NCI-H128 (cell line): ENCODE results near the gene COQ7.

Experiments
- DNase-seq: peaks from one replicate; lab custom pipeline; 2025; ENCODE audit not compliant: unreplicated experiment; lab: John Stamatoyannopoulos, UW

The COQ7 gene

DNA sequence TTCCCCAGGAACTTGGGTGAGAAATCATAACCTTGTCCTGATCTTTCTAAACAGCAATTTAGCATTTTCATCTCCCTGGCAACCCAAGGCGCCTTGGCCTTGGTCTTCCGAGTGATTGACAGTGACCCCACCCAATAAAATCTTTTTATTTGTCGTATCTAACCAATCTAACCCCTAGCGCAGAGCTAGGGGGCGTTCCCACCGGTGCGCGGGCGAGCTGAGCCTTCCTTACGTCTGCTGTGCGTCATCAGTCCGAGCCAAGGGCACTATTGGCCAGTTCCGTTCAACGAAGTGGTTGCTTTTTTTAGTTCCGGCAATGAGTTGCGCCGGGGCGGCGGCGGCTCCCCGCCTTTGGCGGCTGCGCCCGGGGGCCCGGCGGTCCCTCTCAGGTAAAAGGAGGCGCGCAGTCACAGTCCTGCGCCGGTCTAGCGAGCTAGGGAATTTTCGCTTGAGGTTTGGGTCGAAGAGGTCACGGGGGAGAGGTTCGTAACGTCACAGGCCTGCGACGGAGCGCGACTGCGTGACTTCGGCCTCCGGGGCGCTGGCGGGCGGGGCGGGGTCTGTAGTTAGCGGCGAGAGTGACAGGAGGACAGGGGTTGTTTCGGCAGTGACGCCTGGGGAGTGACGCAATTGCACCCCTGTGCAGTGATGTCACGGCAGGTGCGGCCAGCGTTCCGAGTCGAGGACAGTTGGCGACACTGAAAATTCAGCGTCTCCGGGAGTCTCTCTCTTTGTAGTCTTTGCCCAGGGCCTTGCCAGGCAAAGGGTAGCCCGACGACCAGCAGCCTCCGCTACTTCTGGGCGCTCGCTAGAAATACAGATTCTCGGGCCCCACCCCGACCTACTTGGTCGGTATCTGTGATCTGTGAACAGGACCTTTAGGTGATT, at the start of gene COQ7:
TSS of gene COQ7 (plus strand) at position 266 of the 888 bp plus-strand sequence. CDS start at position 317, 51 bp downstream.
- DNase-seq, result peak; percentile 85

DNA sequence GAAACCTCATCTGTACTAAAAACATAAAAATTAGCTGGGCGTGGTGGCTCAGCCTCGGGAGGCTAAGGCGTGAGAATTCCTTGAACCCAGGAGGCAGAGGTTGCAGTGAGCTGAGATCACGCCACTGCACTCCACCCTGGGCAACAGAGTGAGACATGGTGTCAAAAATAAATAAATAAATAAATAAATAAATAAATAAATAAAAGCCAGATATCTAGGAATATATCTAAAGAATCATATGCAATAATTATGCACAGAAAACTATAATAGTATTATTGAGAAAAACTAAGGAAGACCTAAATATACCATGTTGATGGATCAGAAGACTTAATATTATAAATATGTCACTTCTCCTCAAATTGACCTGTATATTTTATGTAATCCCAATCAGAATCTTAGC, 46.7 kb upstream of the COQ7 start:
- no peak for DNase-seq

DNA sequence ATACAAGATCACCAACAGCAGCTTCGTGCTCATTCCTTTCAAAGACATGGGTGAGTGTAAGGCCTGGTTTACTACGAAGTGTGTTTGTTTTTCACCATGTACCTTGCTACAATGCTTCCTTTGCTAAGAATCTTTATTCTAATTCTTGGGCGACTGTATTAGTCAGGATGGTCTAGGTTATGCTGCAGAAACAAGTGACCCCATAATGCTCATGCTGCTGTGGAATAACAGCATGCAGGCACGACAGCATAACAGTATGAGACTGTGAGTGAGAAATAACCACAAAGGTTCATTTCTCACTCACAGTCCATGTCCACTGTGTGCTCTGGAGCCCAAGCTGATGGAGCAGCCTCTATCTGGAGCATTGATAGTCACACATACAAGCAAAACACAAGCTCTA, 45.7 kb upstream of the COQ7 start:
- DNase-seq, result no peak

DNA sequence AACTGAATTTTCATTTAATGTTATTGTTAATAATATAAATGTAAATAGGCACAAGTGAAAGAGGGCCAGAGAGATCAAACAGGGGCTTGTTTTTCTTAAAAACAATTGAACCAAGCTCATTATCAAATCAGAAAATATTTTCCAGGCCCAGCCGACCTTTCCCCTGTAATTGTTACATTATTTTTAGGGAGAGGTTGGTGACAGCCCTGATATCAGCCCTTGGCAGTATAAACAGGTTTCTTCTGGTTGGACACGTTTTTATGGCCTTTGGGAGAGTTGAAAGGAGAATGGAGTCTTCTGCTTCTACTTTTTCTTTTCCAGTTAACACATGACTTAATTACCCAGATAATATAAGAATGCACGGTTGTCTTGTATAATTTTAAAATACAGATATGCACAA, 40.0 kb upstream of the COQ7 start:
- no peak for DNase-seq

DNA sequence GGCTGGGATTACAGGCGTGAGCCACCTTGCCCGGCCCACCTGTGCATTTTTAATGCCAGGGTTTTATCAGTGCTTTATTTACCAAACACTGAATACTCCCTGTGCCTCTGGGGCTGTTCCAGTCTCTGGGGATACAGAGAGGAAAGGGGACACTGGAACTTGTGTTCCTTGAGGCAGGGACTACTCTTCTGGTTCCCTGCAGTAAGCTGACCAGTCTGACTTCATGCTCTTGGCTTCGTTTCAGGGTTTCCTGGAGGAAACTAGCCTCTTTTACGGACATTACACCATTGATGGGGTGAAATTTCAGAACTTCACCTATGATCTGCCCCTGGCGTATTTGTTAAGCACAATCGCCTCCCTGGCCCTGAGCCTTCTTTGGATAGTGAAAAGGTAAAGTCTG, 37.4 kb upstream of the COQ7 start:
- no peak for DNase-seq

DNA sequence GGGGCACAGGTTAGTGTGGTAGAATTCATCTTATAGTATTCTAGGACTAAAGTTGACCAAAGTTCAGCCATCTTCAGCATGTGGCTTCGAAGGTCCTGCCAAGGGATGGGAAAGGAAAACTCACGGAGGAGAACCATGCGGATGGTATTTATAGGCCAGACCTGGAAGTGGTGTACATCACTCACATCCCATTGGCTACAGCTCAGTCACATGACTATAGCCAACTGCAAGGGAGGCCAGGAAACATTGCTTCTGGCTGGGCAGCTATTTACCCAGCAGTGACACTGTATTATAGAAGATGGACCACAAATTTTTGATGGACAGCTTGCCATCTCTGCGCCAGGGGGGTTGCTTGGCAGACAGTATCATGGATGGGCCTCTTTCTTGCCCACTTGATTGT, 35.7 kb upstream of the COQ7 start:
- no peak for DNase-seq

DNA sequence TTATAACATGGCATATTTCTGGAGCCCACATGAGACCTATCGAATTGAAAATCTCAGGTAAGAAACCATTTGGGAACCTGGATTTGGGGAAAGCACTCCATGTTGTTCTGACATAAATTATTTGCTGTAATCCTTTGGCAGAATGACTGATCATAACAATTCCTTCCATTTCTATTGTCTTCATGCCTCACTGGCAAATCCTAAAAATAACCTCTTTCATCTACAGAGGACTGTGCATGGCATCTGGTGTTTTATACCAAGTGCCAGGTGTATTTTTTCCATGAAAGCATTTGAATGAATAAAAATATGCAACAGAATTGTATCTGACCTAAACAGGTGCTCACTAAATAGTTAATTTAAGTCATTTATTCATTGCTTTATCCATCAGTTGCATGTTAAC, 33.7 kb upstream of the COQ7 start:
- no peak for DNase-seq

DNA sequence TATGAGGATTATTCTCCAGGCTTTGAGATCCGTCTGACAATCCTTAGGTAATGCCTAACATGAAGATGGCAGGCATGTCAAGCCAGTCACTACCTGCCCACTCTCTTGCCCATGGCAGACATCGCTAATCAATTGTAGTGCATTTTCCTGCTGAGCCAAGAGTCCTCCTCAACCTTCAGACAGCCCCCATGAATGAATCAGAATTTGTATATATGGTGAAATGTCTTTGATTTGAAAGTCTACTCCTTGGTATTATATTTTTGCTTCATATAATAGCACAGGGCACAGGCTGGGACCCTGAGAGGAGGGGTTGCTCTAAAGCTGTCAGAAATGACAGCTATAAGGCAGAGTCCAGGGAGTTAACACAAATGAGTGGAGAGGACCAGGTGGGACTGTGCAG, 27.0 kb upstream of the COQ7 start:
- DNase-seq, result no peak

DNA sequence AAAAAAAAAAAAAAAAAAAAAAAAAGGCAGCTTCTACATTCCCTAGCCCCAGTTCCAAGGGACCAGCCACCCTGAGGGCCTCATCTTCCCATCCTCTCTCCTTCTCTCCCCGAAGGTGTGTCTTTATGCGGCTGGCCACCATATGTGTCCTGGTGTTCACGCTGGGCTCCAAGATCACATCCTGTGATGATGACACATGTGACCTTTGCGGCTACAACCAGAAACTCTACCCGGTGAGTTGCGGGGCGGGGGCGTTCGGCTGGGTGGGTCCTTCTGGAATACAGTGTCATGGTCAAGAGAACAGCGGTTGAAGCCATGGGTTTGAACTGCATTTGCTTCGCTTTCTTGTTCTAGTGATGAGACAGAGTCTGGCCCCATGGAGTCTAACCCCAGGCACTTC, 22.6 kb upstream of the COQ7 start:
- no peak for DNase-seq

DNA sequence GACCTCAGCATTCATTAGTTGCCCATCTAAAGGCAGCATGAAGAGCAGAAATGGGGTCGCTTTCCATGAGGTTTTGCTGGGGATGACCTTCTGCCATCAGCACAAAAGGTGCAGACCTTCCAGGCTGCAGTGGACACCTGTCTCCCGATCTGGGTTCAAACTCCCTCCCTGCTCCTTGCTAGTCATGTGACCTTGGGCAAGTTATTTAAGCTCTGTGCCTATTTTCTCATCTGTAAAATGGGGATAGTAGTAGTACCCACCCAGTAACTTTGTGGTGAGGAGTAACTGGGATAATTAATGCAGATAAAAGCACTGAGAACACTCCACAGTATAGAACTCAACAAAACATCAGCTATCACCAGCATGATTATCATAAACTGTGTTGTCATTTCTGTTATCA, 21.4 kb upstream of the COQ7 start:
- DNase-seq, result no peak

DNA sequence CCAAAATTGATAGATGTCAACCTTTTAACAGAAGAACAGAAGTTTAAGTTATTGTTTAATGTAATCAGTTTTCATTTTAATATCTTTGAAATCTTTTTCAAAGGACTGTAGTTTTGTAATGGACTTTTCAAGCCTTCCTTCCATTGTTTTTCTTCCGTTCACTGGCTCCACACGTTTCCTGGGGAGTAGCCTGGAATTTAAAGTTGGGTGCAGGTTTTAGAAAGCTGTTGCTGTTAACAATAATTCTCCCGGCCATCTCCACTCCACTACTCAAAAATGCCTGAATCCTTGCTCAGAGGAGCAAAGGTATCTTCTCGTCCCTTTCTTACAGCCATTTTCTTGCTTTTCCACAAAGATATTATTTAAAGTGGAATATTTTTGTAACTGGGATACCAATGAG, 4.7 kb upstream of the COQ7 start:
- no peak for DNase-seq

DNA sequence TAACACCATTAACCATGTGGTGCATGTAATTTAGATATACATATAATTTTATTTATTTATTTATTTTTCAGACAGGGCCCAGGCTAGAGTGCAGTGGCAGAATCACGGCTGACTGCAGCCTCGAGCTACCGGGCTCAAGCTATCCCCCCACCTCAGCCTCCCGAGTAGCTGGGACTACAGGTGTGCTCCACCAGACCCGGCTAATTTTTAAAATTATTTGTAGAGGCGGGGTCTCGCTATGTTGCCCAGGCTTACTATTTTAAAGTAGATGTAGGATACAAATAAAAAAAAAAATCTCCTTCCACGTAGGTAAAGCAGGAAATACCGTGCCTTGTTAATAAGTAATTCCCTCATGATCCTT, 446 bp upstream of the COQ7 start:
- no peak for DNase-seq

DNA sequence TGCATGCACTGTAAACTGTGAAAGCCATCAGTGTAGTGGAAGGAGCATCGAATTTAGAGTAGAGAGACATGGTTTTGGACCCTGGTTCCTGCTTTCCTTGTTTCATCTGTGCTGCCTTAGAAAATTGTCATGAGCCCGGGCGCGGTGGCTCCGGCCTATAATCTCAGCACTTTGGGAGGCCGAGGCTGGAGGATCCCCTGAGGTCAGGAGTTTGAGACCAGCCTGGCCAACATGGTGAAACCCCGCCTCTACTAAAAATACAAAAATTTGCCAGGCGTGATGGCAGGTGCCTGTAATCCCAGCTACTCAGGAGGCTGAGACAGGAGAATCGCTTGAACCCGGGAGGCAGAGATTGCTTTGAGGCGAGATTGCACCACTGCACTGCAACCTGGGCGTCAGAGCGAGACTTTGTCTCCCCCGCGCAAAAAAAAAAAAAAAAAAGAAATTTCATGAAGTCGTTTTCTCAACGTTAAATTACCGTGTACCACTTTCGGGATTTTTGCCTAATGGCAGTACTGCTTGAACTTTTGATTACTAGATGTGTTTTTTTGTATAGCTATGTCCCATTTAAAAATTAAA, 912 bp downstream of the COQ7 start:
- DNase-seq, result no peak

DNA sequence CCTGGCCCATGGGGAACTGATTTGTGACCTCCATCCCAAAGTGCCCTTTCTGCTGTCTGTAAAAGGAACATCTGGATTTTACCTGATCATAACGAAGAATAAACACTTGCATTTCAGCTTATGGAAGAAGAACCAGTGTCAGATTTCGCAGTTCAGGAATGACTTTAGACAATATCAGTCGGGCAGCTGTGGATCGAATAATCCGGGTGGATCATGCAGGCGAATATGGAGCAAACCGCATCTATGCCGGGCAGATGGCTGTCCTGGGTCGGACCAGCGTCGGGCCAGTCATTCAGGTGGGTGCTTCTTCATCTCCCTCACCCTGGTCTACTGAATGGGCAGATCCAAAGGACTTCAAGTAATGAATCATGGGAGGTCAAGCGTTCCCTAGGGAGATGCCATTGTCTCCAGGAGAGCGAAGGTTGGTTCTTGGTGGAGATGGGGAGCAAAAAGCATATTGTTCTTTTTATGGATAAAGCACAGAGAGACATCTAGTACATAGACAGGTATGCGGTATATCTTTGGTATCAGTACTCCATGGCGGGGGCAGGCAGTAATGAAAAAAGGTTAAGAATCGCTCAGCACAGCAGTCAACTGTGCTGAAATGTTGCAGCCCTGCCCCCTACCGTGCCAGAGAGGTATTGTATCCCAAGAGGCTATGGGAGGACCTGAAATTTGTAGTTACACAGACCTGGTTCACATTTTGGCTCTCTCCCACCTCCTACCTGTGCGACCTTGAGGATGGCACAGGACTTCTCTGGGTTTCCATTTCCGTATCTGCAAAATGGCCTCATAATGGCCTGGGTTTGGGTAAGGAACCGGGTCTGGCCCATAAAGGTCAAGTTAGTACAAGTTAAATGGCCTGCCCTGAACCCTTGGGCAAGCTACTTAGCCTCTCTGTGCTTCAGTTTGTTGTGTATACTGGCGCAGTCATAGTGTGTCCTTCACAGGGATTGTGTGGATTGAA, 4.7 kb downstream of the COQ7 start:
- DNase-seq, result no peak

DNA sequence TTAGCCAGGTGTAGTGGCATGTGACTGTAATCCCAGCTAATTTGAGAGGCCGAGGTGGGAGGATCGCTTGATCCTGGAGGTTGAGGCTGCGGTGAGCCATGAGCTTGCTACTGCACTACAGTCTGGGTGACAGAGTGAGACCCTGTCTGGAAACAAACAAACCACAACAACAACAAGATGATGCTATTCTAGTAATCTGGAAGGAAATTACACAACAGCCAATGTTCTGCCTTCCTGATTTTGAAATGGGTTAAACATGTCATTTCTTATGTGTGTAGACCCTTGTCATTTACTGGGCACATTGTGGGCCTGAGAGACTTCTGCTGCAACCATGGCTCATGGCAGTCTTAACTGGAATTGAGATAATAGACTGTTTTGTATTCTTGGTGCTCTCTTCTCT, 5.9 kb downstream of the COQ7 start:
- no peak for DNase-seq

DNA sequence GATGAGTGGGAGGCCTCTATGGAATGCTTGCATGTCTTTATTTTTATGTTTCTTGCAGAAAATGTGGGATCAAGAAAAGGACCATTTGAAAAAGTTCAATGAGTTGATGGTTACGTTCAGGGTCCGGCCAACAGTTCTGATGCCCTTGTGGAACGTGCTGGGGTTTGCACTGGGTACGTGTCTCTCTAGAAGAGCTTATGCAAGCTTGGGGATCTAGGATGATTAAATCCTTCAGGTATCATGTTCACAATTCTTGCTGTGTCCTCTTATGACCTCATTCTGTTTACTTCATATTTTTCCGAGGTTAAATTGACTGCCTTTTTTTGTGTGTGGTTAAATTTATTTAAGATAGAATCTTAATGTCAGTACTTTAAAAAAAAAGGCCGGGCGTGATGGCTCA, 6.4 kb downstream of the COQ7 start:
- DNase-seq, result no peak

DNA sequence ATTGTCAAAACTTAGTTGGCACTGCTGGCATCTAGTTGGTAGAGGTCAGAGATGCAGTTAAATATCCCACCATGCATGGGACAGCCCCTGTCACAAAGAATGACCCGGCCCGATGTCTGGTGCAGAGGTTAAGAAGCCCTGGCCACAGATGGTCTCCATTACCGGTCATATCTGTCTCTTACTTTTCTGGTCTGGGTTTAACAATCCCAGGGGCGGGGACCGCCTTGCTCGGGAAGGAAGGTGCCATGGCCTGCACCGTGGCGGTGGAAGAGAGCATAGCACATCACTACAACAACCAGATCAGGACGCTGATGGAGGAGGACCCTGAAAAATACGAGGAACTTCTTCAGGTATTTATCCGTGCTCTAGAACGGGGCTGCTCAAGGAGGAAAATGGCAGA, 8.1 kb downstream of the COQ7 start:
- DNase-seq, result no peak

DNA sequence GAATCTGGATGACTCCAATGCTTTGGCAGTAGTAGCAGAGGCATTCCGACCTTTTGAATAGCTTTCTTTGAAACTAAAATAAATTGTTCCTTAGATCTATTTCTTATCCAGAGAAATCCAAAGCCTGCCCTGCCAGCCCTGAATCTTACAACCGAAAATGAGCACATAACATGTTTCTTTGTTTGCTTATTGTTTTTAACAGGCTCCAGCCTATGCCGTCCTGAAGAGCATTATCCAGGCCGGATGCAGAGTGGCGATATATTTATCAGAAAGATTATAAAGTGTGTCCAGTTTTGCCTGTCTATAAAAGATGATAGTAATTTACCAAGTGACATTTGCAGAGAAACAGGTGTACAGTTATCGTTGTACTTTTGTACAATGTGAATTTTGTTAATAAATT, 10.5 kb downstream of the COQ7 start:
- DNase-seq, result no peak

DNA sequence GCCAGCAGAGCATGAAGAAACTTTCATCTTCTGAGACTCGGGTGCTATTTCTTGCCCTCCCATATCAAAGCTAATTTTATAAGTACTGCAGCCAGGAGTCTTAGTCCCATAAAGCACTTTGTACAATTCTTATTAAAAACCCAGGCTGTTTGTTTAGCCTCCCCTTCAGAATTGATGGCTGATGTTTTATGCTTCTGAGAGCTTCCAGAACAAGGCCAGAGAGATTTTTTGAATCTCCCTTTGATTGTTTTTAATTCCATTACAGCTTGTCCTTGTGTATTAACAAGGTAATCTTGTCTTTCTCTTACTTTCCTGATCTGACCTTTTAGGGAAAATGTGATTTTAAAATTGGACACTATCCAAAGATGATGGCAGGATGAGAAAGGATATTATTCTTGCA, 16.3 kb downstream of the COQ7 start:
- DNase-seq, result no peak

DNA sequence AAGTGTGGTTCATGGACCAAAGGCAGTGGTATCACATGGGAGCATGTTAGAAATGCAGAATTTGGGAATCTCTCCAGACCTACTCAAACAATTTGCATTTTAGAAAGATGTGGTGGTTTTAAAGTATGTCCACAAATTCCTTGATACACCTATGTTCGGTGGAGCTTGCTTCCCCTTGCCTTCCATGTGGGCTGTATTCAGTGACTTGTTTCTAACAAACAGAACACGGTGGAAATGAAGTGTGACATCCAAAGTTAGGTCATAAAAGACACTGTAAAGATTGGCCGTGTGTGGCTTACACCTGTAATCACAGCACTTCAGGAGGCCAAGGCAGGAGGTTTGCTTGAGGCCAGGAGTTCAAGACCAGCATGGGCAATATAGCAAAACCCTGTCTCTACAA, 16.7 kb downstream of the COQ7 start:
- DNase-seq, result no peak

DNA sequence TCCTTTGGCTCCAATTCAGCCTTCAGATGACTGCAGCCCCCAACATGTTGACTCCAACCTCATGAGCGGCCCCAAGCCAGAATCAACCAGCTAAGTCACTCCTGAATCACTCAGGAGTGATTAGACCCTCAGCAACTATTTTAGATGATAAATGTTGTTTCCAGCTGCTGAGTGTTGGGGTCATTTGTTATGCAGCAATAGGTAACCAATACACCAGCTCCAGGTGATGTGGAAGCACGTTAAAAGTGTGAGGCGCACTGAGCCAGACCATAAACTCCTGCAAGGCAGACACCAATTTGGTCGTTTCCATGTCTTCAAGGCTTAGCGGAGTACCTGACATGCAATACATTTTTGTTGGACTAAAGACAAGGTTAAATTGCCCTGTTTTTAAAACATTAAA, 17.5 kb downstream of the COQ7 start:
- DNase-seq, result no peak

DNA sequence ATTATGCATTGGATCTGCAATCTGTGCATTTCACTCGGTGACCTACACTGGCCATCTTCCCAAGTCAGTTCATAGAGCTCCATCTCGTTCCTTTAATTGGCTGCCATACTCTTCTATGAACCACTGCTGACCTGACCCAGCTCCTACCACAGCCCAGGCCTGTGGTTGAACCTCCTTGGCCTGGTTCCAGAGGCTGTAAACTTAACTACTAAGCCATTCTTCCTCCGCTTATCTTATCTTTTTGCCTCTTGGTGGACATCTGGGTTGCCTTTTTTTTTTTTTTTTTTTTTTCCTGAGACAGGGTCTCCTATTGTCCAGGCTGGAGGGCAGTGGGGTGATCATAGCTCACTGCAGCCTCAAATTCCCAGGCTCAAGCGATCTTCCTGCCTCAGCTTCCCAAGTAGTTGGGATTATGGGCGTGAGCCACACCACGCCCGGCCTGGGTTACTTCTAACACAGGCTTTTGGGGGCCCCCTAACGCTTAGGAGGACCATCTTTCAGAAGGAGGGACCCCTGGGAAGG, 18.3 kb downstream of the COQ7 start:
- DNase-seq, result no peak
